HG03460 (cell line): Measurements from ENCODE around the gene CYTL1.
"Not testable (repeated sequence)": the region's sequence is repeated elsewhere in the genome, so short reads cannot be mapped to it uniquely, and the experiment has no call there.

Source experiments
- ATAC-seq: cut with Tn5 transposase; IDR thresholded peaks from one replicate; pipeline ENCODE4 v1.9.1; 2021; ENCODE audit not compliant: unreplicated experiment

CYTL1 gene

GRCh38 chr4:5019274-5019673, at the start of gene CYTL1:
TSS of gene CYTL1 (minus strand) at chr4:5019458. CDS start at chr4:5019445, 13 bp downstream.
- no peak for ATAC-seq

GRCh38 chr4:5067908-5068307, 48.6 kb upstream of the CYTL1 start:
- ATAC-seq, result no peak

GRCh38 chr4:5066968-5067367, 47.7 kb upstream of the CYTL1 start:
- not testable (repeated sequence) for ATAC-seq

GRCh38 chr4:5066101-5066500, 46.8 kb upstream of the CYTL1 start:
- ATAC-seq, result no peak

GRCh38 chr4:5055411-5055810, 36.2 kb upstream of the CYTL1 start:
- no peak for ATAC-seq

- ATAC-seq, result no peak
Observed at GRCh38 chr4:5054532-5054931, 35.3 kb upstream of the CYTL1 start.

- ATAC-seq, result no peak
Observed at GRCh38 chr4:5052726-5053425, 33.6 kb upstream of the CYTL1 start.

- ATAC-seq, result no peak
Observed at GRCh38 chr4:5052204-5052702, 33.0 kb upstream of the CYTL1 start.

GRCh38 chr4:5051278-5052203, 32.3 kb upstream of the CYTL1 start, which contains the start of gene STK32B:
TSS of gene STK32B (plus strand) at chr4:5051480.
- no peak for ATAC-seq

GRCh38 chr4:5050520-5051277, 31.4 kb upstream of the CYTL1 start:
- no peak for ATAC-seq

GRCh38 chr4:5048721-5049120, 29.5 kb upstream of the CYTL1 start:
- ATAC-seq, result no peak

- ATAC-seq, result no peak
Observed at GRCh38 chr4:5045097-5045496, 25.8 kb upstream of the CYTL1 start.

- no peak for ATAC-seq
Observed at GRCh38 chr4:5044341-5044740, 25.1 kb upstream of the CYTL1 start.

- ATAC-seq, result no peak
Observed at GRCh38 chr4:5043579-5043978, 24.3 kb upstream of the CYTL1 start.

GRCh38 chr4:5041699-5042098, 22.4 kb upstream of the CYTL1 start:
- ATAC-seq, result no peak

- no peak for ATAC-seq
Observed at GRCh38 chr4:5040856-5041620, 21.8 kb upstream of the CYTL1 start.

GRCh38 chr4:5039800-5040199, 20.5 kb upstream of the CYTL1 start:
- ATAC-seq, result no peak

- ATAC-seq, result no peak
Observed at GRCh38 chr4:5037553-5038551, 18.6 kb upstream of the CYTL1 start.

- ATAC-seq, result no peak
Observed at GRCh38 chr4:5036239-5036638, 17.0 kb upstream of the CYTL1 start.
